ENCODE measurements around the gene NRXN3. TPM values are rescaled to one million over a fixed set of nuclear protein-coding genes. Genes with fewer than 3 reads are reported as not detected.
A peak's percentile ranks its signal among the peaks of the same experiment; 100 is the strongest.

The NRXN3 gene
- total and polyA plus RNA-seq, 2 of the 4 experiments (the other 2 are of a cell fraction), result 4.8 to 25.1 TPM

DNA sequence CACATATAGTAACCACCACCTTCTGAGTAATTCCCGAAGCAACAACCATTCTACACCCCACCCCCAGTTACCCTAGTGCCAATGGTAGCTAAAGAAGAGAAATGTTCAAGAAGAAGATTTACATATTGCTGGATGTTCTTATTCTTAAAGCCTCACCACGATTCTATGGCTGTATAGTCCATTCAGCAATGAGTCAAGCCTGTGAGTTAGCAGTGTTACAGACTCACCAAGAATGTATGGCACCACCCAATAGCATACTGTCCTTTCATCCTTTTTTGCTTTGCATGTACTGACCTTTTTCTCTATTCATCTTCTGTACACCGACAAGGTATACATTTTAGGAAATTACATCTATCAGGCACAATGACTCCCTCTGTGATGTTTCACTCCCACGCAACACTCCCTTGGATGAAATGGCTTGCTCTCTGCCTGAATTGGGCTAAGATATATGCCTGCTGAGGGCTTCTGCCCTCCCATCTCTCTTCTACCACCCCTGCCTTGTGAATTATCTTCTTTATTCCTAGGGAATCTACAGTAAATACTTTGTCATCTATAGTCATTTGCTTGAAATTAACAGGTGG, 1095.3 kb downstream of the NRXN3 start:
- DNase-seq (peak; percentile 73), ATAC-seq (ENCODE audit: low read depth) (peak; percentile 85)
- H4K20me1 ChIP-seq (ENCODE audit: insufficient read depth, low read length), result no peaks in the 10 kb centered on the region
- dilution Hi-C loops (cut with HindIII; ENCODE audit: low sequenced_read_pairs, unreplicated experiment) (no loop called here), in situ Hi-C loops (cut with MboI; ENCODE audit: low sequenced_read_pairs) (loop anchor here (25.0 kb wide), 1 partner anchor 1597 kb away; no protein-coding TSS in a partner anchor), intact Hi-C loops (cut with micrococcal nuclease) (no loop called here)
- no peak overlapping the region for H4K91ac ChIP-seq (ENCODE audit: insufficient read depth, low read depth, low read length)
- no peak overlapping the region for H3K18ac ChIP-seq (ENCODE audit: low read depth, low read length)
- H3K27me3 ChIP-seq (ENCODE audit: control insufficient read depth, insufficient read depth, low read length), result no peaks in the 10 kb centered on the region; the same call in 1 of the 2 replicates
- BruUV-seq (replicated peaks), result no TSS peak
- no peak overlapping the region for H4K5ac ChIP-seq (ENCODE audit: low read depth, low read length)
- no peak overlapping the region for H2BK15ac ChIP-seq (ENCODE audit: low read depth, low read length)
- H3K56ac ChIP-seq (ENCODE audit: extremely low read depth, insufficient read depth, low read length), result no peak overlapping the region
- 25% methylated on average over 1 of the region's 4 CpGs; no CpG with 5 or more reads in 1 of the 2 experiments for WGBS, 2 experiments (ENCODE audit: extremely low coverage in 2 of 2, insufficient read length in 1 of 2)
- H2BK5ac ChIP-seq (ENCODE audit: low read depth, low read length, poor library complexity, severe bottlenecking), result peak overlapping the region; percentile 49
- no peak overlapping the region for H2AFZ ChIP-seq (replicated peaks; ENCODE audit: low read length, poor library complexity)
- no peak overlapping the region for H3K27ac ChIP-seq (ENCODE audit: insufficient read depth, low read length)
- no peak overlapping the region for H3K23ac ChIP-seq (ENCODE audit: low read depth, low read length)
- no peaks in the 10 kb centered on the region for H3K36me3 ChIP-seq (ENCODE audit: control insufficient read depth, insufficient read depth, low read length)
- no peak overlapping the region for H3K4me2 ChIP-seq (ENCODE audit: low read depth, low read length)
- no peak overlapping the region for H3K14ac ChIP-seq (replicated peaks; ENCODE audit: low read depth, low read length)
- H4K8ac ChIP-seq (ENCODE audit: low read depth in 2 of 2, low read length in 2 of 2), result no peak overlapping the region
- H2AK9ac ChIP-seq (replicated peaks; ENCODE audit: low read depth, low read length, poor library complexity), result no peak overlapping the region
- H3K9me3 ChIP-seq (ENCODE audit: control insufficient read depth, insufficient read depth, low read length), result no peaks in the 10 kb centered on the region
- ChIA-PET POLR2A (ENCODE audit: unreplicated experiment) (no interaction called here), CTCF (no interaction called here)
- H3K4me3 ChIP-seq (ENCODE audit: insufficient read depth, low read depth, low read length), result no peak overlapping the region
- H2BK20ac ChIP-seq (ENCODE audit: low read depth, low read length), result no peak overlapping the region
- no peak overlapping the region for H3K4ac ChIP-seq (ENCODE audit: low read depth, low read length)
- H3K79me1 ChIP-seq (ENCODE audit: low read depth in 1 of 2, low read length in 2 of 2), result no peaks in the 10 kb centered on the region
- no peak overlapping the region for H3K9ac ChIP-seq (ENCODE audit: low read depth, low read length)
- TF ChIP-seq FOS (IDR thresholded peaks at IDR 0.05; ENCODE audit: low read depth, low read length) (0 out of 2 replicates have a peak, but pooled peaks have one; percentile 7), MAFK (IDR thresholded peaks at IDR 0.05; ENCODE audit: low read depth, low read length) (no peak), RAD21 (IDR thresholded peaks at IDR 0.05; ENCODE audit: low read length) (no peak)
- H3K9me1 ChIP-seq (ENCODE audit: insufficient read depth, low read length), result peaks cover 3% of the 10 kb centered on the region; the same call in 1 of the 2 replicates
- H3K4me1 ChIP-seq (ENCODE audit: control insufficient read depth, insufficient read depth, low read length), result peaks cover 2% of the 10 kb centered on the region; the same call in 1 of the 2 replicates
- no peak overlapping the region for H2BK120ac ChIP-seq (ENCODE audit: low read depth, low read length)
- H2AK5ac ChIP-seq (ENCODE audit: low read depth, low read length), result no peak overlapping the region

All from IMR-90 (cell line).